HFF-Myc (cell line): ENCODE results near the gene RPTOR.
A peak's percentile ranks its signal among the peaks of the same experiment; 100 is the strongest.
"Not testable (repeated sequence)": the region's sequence is repeated elsewhere in the genome, so short reads cannot be mapped to it uniquely, and the experiment has no call there.

ENCODE experiments used
- DNase-seq: peaks from one replicate; pipeline ENCODE4 v3.0.0-alpha.2; 2011; ENCODE audit warnings: low read depth; ENCODE audit errors: extremely low read depth
- H3K4me3 ChIP-seq: replicated peaks from 2 replicates; pipeline ENCODE4 v1.5.1; 2011; ENCODE audit warnings: low read depth, mild to moderate bottlenecking, control low read depth, low read length
- TF ChIP-seq, protein P1 (sequence below): IDR thresholded peaks from 2 replicates; pipeline ENCODE4 v1.5.1; 2012; ENCODE audit warnings: mild to moderate bottlenecking, low read depth, low read length, control low read depth; ENCODE audit errors: missing control alignments

RPTOR gene

DNA sequence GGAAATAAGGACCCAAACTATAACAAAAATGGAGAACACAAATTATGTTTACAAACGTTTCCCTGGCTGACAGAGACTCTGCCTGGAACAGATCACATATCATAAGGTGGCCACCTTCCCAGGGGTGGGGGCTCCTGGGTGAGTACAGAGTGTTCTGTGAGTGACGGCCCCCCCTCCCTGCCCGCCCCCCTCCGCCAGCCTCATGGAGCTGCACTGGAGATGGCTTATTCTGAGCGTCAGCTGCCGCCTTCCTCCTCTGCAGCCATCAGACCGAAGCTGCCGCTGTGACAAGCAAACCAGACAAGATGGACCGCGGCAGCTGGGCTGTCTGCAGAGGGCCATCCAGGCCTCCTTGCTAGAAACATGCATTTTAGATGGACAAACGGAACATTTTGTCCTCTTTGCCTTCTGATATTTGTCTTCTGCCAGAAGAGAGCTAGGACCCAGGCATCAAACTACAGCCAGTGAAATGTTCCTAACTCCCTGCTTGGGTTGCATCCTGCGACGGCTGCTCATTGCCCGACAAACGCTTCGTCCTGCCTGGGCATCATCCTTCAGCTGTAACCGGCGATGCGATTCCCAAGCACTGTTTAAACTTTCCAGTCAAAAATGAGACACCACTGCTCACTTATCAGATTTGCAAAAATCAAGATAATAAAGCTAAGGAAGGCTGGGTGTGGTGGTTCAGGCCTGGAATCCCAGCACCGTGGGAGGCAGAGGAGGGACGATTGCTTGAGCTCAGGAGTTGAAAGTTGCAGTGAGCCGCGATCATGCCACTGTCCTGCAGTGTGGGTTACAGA, 15.3 kb upstream of the RPTOR start:
- TF ChIP-seq, protein P1, sequence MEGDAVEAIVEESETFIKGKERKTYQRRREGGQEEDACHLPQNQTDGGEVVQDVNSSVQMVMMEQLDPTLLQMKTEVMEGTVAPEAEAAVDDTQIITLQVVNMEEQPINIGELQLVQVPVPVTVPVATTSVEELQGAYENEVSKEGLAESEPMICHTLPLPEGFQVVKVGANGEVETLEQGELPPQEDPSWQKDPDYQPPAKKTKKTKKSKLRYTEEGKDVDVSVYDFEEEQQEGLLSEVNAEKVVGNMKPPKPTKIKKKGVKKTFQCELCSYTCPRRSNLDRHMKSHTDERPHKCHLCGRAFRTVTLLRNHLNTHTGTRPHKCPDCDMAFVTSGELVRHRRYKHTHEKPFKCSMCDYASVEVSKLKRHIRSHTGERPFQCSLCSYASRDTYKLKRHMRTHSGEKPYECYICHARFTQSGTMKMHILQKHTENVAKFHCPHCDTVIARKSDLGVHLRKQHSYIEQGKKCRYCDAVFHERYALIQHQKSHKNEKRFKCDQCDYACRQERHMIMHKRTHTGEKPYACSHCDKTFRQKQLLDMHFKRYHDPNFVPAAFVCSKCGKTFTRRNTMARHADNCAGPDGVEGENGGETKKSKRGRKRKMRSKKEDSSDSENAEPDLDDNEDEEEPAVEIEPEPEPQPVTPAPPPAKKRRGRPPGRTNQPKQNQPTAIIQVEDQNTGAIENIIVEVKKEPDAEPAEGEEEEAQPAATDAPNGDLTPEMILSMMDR, result no peak
- no peak for DNase-seq
- no peak overlapping the region for H3K4me3 ChIP-seq

DNA sequence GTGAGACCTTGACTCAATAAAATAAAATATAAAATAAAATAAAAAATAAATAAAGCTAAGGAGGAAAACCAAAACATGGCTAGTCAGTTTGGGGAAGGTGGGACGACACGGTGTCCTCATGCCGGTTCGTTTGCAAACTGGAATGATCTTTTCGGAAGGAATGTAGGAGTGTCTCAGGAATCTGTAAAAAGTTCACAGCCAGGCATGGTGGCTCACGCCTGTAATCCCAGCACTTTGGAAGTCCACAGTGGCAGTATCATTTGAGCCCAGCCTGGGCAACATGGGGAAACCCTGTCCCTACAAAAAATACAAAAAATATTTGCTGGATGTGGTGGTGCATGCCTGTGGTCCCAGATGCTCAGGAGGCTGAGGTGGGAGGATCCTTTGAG, 14.7 kb upstream of the RPTOR start:
- DNase-seq, result no peak
- H3K4me3 ChIP-seq, result no peak overlapping the region
- TF ChIP-seq, protein P1, result no peak

DNA sequence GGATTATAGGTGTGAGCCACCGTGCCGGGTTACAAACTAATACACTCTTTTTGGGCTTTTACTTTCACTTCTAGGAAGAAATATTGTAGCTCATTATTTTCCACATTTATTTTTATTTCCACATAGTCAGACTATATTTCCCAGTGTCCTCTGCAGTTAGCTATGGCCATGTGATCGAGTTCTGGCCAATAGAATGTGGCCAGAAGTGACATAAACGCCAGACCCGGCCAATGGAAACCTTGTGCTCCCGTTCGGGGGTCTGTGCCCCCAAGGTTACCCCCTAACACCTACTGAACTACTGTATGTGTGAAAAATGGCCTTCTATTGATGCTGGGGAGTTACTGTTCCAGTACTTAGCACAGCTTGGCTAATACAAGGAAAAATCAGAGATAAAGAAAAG, 13.2 kb upstream of the RPTOR start:
- TF ChIP-seq, protein P1, result no peak
- DNase-seq, result no peak
- H3K4me3 ChIP-seq, result no peak overlapping the region

DNA sequence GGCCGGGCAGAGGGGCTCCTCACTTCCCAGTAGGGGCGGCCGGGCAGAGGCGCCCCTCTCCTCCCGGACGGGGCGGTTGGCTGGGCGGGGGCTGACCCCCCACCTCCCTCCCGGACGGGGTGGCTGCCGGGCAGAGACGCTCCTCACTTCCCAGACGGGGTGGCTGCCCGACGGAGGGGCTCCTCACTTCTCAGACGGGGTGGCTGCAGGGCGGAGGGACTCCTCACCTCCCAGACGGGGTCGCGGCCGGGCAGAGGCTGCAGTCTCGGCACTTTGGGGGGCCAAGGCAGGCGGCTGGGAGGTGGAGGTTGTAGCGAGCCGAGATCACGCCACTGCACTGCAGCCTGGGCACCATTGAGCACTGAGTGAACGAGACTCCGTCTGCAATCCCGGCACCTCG, 7.3 kb upstream of the RPTOR start:
- H3K4me3 ChIP-seq, DNase-seq: not testable (repeated sequence)

DNA sequence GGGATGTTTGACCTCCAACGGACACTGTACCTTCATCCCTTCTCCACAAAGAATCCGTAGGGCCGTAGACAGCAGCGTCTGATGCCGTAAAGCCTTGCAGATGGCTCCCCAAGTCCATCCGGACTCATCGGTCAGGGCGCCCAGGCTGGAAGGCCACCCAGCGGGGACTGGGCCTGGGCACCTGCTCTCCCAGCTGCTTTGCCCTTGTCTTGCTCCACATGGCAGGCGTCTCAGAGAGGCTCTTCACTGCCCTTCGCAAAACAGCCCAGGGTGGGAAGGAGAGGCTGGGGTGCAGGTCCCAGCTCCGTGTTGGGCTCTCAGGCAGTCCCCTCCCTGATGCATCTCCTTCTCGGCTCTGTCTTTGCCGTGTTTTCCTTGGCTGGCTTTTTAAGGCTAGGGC, 6.2 kb upstream of the RPTOR start:
- no peak overlapping the region for H3K4me3 ChIP-seq
- TF ChIP-seq, protein P1, result no peak
- DNase-seq, result no peak

DNA sequence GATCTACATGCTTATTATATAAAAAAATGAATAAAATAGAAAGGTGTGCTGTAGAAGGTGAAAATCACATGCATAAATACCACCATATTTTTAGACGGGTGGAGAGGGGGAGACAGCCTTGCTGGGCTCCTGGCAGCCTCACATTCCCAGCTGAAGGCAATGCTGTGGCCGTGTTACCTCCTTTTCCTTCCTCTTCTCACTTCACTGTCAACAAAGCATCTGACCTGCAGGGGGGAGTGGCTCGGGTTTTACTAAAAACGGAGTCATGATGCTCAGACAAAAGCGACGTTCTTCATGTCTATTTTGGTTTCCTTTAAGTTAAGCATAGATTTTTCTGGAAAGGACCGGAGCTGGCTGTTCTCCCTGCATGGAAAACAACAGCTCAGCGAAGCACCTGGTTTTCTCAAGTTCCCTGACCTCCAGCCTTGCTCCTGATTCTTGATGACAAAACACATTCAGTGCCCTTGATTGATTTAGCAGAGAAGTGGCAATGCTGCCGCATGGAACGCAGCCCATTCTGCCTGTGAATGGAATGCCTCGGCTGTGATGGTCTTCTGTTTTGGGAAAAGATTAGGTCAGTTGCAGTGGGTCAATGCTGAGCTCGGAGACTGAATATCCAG, 5.5 kb upstream of the RPTOR start:
- no peak overlapping the region for H3K4me3 ChIP-seq
- TF ChIP-seq, protein P1, result no peak
- DNase-seq, result no peak

DNA sequence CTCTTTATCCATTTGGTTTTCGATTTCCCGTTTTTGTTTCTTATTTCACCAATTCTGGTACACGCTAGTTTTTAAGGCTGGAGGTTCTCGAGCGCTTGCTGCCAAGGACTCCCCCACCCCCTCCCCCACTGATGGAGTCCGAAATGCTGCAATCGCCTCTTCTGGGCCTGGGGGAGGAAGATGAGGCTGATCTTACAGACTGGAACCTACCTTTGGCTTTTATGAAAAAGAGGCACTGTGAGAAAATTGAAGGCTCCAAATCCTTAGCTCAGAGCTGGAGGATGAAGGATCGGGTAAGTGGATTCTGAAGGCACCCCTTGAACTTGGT, 825 bp downstream of the RPTOR start:
- peak overlapping the region; percentile 67 for H3K4me3 ChIP-seq
- no peak for DNase-seq
- TF ChIP-seq, protein P1, result no peak
